Measurements from ENCODE around the gene ZNF560.
"Not testable (repeated sequence)": the region's sequence is repeated elsewhere in the genome, so short reads cannot be mapped to it uniquely, and the experiment has no call there.

GRCh38 chr19:9539921-9540320, 41.5 kb upstream of the ZNF560 start:
- not testable (repeated sequence) for TF ChIP-seq EP300, CTCF, POLR2AphosphoS5 (IDR thresholded peaks at IDR 0.05)
